Activated CD4-positive, alpha-beta memory T cell treated with anti-CD3 and anti-CD28 coated beads, Interleukin-2, amount 10 ng/mL, durations not matched to agents 7 days and 5 days (primary cell): Measurements from ENCODE around the gene SLC39A7. TPM values are rescaled to one million over a fixed set of nuclear protein-coding genes. Genes with fewer than 3 reads are reported as not detected.

Source experiments
- CTCF ChIA-PET: fragments of 350-600 bp; sonication (Branson Sonifier 250); formaldehyde crosslinking; loops from one replicate; lab custom pipeline; 2021; ENCODE audit warnings: antibody characterized with exemption, inconsistent platforms; lab: Charles Lee
- POLR2A ChIA-PET: fragments of 350-600 bp; sonication (Branson Sonifier 250); formaldehyde crosslinking; loops from one replicate; lab custom pipeline; 2021; ENCODE audit warnings: antibody characterized with exemption; lab: Charles Lee
- DNase-seq: peaks from one replicate; pipeline ENCODE4 v3.0.0-alpha.2; 2020
- H3K27ac Mint-ChIP-seq: one replicate; pipeline ENCODE4 v1.8.0; 2021; ENCODE audit warnings: mild to moderate bottlenecking, mixed read lengths
- H3K27me3 Mint-ChIP-seq: one replicate; pipeline ENCODE4 v1.8.0; 2021; ENCODE audit warnings: mixed read lengths
- H3K36me3 Mint-ChIP-seq: one replicate; pipeline ENCODE4 v1.8.0; 2021; ENCODE audit warnings: low read depth, mixed read lengths
- H3K4me1 Mint-ChIP-seq: one replicate; pipeline ENCODE4 v1.8.0; 2021; ENCODE audit warnings: mixed read lengths
- H3K4me3 Mint-ChIP-seq: one replicate; pipeline ENCODE4 v1.8.0; 2021; ENCODE audit warnings: mild to moderate bottlenecking, mixed read lengths
- H3K9me3 Mint-ChIP-seq: one replicate; pipeline ENCODE4 v1.8.0; 2021; ENCODE audit warnings: mixed read lengths
- total RNA-seq, 2 experiments: library from RNA; stranded (reverse); gene quantifications; one replicate each; pipeline ENCODE4 v1.2.3, GENCODE V29; 2021

Gene SLC39A7, protein sequence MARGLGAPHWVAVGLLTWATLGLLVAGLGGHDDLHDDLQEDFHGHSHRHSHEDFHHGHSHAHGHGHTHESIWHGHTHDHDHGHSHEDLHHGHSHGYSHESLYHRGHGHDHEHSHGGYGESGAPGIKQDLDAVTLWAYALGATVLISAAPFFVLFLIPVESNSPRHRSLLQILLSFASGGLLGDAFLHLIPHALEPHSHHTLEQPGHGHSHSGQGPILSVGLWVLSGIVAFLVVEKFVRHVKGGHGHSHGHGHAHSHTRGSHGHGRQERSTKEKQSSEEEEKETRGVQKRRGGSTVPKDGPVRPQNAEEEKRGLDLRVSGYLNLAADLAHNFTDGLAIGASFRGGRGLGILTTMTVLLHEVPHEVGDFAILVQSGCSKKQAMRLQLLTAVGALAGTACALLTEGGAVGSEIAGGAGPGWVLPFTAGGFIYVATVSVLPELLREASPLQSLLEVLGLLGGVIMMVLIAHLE
- 10 to 100 TPM; 52.8 to 53.8 TPM for total RNA-seq

DNA sequence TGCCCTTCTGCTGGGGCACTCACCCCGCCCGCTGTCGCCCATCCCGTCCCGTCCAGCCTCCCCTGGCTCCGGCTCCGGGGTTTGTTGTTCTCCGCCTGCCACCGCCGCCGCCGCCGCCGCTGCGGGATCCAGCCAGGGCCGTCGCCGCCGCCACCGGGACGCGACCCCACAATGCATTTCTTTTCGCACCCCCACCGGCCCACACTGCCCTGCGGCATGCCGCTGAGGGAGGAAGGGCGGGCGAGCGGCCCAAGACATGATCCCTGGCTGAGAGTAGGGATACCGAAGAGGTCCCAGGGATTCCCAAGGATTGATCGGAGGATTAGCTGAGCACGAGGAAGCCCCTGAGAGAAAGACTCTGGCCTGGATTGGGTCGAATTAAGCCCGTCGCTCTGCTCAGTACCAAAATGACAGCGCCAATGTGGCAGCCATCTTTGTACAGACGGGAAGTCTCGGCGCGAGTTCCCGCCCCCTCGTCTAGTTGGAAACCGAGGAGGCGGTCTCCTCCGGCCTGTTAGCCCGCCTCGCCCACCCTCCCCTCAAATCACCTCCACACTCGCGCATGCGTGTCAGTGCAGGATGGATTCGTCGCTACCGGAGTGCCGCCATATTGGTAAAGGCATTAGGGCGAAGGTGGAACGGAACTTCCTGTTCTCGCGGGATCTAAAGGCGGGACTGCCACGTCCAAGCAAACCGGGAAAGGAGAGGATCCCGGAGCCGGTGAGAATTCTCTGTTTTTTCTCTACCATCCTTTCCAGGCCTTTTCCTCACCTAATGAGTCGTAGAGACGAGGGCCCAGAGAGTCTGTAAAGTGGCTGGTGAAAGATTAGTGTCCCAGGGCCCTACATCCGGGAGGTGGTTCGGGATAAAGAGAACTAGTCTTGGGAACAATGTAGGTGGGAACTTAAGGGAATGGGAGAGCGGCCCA is at the start of gene SLC39A7, which contains the start of gene RXRB:
SLC39A7 (plus strand) TSS at position 649 of the 928 bp plus-strand sequence. CDS start 379 bp downstream, outside the sequence.
RXRB (minus strand) TSS at position 447 of the 928 bp plus-strand sequence; CDS start at position 258, 189 bp downstream.
- H3K27me3 Mint-ChIP-seq, result no peaks in the 10 kb centered on the region
- H3K4me3 Mint-ChIP-seq, result peak within 1 kb of the TSS; percentile 99
- H3K27ac Mint-ChIP-seq, result peak within 1 kb of the TSS; percentile 95
- ChIA-PET CTCF (interaction anchor here (0.7 to 1.0 kb wide), 3 partner anchors 117 to 186 kb away, joined by 3 read pairs; no protein-coding TSS in a partner anchor), POLR2A (interaction anchor here (0.7 to 1.5 kb wide), 9 partner anchors 8 to 363 kb away, joined by 3 to 10 read pairs (median 3); partner anchors contain the start of genes RING1, RPS18, TAP2 and VPS52)
- peak; percentile 100 for DNase-seq
- no peaks in the 10 kb centered on the region for H3K9me3 Mint-ChIP-seq
- H3K4me1 Mint-ChIP-seq, result peaks cover 71% of the 10 kb centered on the region
- peaks cover 59% of the 10 kb centered on the region for H3K36me3 Mint-ChIP-seq

GRCh38 chr6:33151050-33151449 is 49.6 kb upstream of the SLC39A7 start:
- ChIA-PET POLR2A (no interaction called here), CTCF (interaction anchor here (0.8 to 5.2 kb wide), 5 partner anchors 9 to 47 kb away, joined by 3 to 36 read pairs (median 5); no protein-coding TSS in a partner anchor)
- Mint-ChIP-seq H3K36me3 (peaks cover 7% of the 10 kb centered on the region), H3K9me3 (peaks cover 9% of the 10 kb centered on the region), H3K4me1 (no peaks in the 10 kb centered on the region), H3K27me3 (peaks cover 42% of the 10 kb centered on the region), H3K4me3 (no peak overlapping the region), H3K27ac (no peak overlapping the region)
- no peak for DNase-seq

- H3K27ac Mint-ChIP-seq, result no peak overlapping the region
- ChIA-PET CTCF (interaction anchor here (1.3 to 1.8 kb wide), 3 partner anchors 28 to 94 kb away, joined by 3 to 5 read pairs (median 3); no protein-coding TSS in a partner anchor), POLR2A (no interaction called here)
These were observed 46.3 kb upstream of the SLC39A7 start for GRCh38 chr6:33154349-33154748.

GRCh38 chr6:33156561-33156960 is 44.1 kb upstream of the SLC39A7 start:
- Mint-ChIP-seq H3K9me3 (peaks cover 9% of the 10 kb centered on the region), H3K4me3 (no peak overlapping the region), H3K4me1 (peaks cover 12% of the 10 kb centered on the region), H3K27me3 (peaks cover 25% of the 10 kb centered on the region), H3K27ac (no peak overlapping the region), H3K36me3 (peaks cover 7% of the 10 kb centered on the region)
- no peak for DNase-seq
- POLR2A ChIA-PET, result no interaction called here
- CTCF ChIA-PET, result interaction anchor here (2.4 kb wide), 1 partner anchor 92 kb away, joined by 6 read pairs; no protein-coding TSS in a partner anchor

More at GRCh38 chr6:33154349-33154748, 46.3 kb upstream of the SLC39A7 start:
- Mint-ChIP-seq H3K4me3 (no peak overlapping the region), H3K27me3 (peaks cover 32% of the 10 kb centered on the region), H3K36me3 (peaks cover 7% of the 10 kb centered on the region), H3K9me3 (peaks cover 9% of the 10 kb centered on the region), H3K4me1 (no peaks in the 10 kb centered on the region)
- no peak for DNase-seq

GRCh38 chr6:33156964-33157363 is 43.7 kb upstream of the SLC39A7 start:
- peaks cover 22% of the 10 kb centered on the region for H3K27me3 Mint-ChIP-seq
- H3K4me1 Mint-ChIP-seq, result peaks cover 15% of the 10 kb centered on the region
- H3K27ac Mint-ChIP-seq, result no peak overlapping the region
- ChIA-PET POLR2A (no interaction called here), CTCF (interaction anchor here (1.0 to 2.4 kb wide), 2 partner anchors 23 to 92 kb away, joined by 3 to 6 read pairs; no protein-coding TSS in a partner anchor)
- no peak overlapping the region for H3K4me3 Mint-ChIP-seq
- H3K36me3 Mint-ChIP-seq, result peaks cover 6% of the 10 kb centered on the region
- DNase-seq, result no peak
- H3K9me3 Mint-ChIP-seq, result peaks cover 7% of the 10 kb centered on the region

DNA sequence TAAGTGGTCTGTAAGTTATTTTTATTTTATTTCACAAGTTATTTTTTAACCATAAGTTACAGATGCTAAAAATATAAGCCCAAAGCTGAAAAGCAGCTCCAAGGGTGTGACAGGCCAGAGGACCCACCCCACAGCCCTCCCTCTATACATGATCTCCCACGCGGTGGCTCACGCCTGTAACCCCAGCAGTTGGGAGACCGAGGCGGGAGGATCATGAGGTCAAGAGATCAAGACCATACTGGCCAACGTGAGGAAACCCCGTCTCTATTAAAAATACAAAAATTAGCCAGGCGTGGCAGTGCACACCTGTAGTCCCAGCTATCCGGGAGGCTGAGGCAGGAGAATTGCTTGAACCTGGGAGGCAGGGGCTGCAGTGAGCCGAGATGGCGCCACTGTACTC is 40.6 kb upstream of the SLC39A7 start:
- ChIA-PET POLR2A (interaction anchor here (1.1 to 1.5 kb wide), 3 partner anchors 45 to 111 kb away, joined by 3 read pairs; partner anchors contain the start of genes HSD17B8, RPS18 and VPS52), CTCF (interaction anchor here (1.0 to 4.4 kb wide), 4 partner anchors 9 to 88 kb away, joined by 3 to 34 read pairs (median 6); no protein-coding TSS in a partner anchor)
- H3K27me3 Mint-ChIP-seq, result peaks cover 11% of the 10 kb centered on the region
- DNase-seq, result no peak
- H3K36me3 Mint-ChIP-seq, result no peaks in the 10 kb centered on the region
- H3K9me3 Mint-ChIP-seq, result no peaks in the 10 kb centered on the region
- H3K4me3 Mint-ChIP-seq, result no peak overlapping the region
- no peak overlapping the region for H3K27ac Mint-ChIP-seq
- H3K4me1 Mint-ChIP-seq, result peaks cover 17% of the 10 kb centered on the region

DNA sequence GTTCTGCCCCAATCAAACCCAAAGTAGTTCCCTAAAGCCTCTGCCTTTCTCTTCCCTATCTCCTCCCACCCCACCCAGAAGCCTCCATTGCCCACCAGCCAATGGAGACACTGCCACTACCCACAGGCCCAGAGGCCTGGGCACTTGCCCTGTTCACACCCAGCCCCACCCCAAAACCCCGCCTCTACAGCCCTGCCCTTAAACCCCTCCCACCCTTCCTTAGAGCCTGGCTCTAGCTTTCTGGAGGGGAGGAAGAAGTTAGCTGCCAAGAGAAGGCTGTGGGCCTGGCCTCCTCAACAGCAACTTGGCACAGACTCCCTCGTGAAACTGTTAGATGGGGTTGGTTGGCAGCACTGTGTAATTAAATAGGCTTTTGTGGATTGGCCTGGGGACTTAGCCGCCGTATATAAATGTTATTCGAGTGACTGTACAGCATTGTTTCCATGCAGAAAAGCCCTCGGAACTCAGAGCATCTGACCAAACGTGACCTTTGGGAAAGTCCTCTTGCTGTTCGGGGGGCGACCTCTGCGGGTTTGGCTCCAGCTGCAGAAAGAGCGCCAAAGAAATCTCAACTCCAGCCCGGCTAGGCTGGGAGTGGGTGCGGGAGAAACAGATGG is 39.8 kb upstream of the SLC39A7 start:
- CTCF ChIA-PET, result interaction anchor here (0.9 to 4.4 kb wide), 11 partner anchors 10 to 146 kb away, joined by 3 to 34 read pairs (median 3); no protein-coding TSS in a partner anchor
- no peak for DNase-seq
- Mint-ChIP-seq H3K4me1 (peaks cover 17% of the 10 kb centered on the region), H3K36me3 (no peaks in the 10 kb centered on the region), H3K4me3 (peak overlapping the region; percentile 79), H3K27me3 (peaks cover 11% of the 10 kb centered on the region), H3K27ac (no peak overlapping the region), H3K9me3 (no peaks in the 10 kb centered on the region)
- POLR2A ChIA-PET, result interaction anchor here (1.0 to 2.2 kb wide), 2 partner anchors 44 to 88 kb away, joined by 3 to 9 read pairs; no protein-coding TSS in a partner anchor

DNA sequence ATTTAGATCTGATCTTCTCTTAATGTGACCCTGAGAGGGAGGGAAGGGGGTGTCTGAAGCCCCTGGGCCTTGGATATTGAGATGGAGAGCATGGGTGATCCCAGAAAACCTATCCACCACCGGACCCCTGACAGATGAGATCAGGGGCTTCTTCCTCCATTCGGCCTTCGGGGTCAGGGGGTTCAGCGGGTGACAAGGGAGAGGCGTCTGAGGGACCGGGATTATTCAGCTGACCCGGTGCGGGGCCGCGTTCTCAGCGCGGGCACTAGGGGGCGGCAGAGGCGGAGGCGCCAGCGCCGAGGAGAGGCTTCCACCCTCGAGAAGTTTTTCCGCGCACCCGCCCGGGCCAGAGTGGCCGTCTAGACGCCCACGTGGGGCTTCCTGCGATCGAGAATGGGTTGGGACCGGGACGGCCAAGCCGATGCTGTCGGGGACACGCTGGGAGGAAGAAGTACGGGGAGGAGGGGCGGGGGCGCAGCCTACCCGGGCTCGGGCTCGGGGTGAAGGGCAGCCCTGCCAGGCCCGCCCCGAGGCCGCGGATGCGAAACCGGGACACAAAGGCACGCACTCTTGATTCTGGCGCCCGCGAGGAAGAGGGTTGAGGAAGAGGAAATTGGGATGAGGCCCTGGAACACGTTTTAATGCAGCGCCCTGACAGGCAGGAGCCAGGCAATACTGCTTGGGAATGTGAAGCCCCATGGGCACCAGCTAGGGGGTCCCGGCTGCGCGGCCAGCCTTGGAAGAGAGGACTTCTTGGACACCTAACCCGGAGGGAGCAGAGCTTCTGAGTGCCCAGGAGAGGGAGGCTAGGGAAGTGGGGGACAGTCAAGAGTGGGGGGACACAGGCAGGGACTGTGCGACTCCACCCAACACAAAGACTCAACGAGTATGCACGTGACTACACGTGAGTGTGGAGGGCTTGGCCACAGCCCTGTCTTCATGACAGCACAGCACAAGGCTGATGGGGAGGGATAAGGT is 39.0 kb upstream of the SLC39A7 start:
- Mint-ChIP-seq H3K4me1 (peaks cover 17% of the 10 kb centered on the region), H3K27ac (peak overlapping the region; percentile 69), H3K9me3 (no peaks in the 10 kb centered on the region), H3K4me3 (peak overlapping the region; percentile 79), H3K36me3 (no peaks in the 10 kb centered on the region), H3K27me3 (peaks cover 8% of the 10 kb centered on the region)
- CTCF ChIA-PET, result interaction anchor here (0.9 to 4.4 kb wide), 11 partner anchors 11 to 147 kb away, joined by 3 to 34 read pairs (median 3); no protein-coding TSS in a partner anchor
- peak; percentile 86 for DNase-seq
- POLR2A ChIA-PET, result interaction anchor here (1.0 to 2.2 kb wide), 2 partner anchors 44 to 87 kb away, joined by 3 to 9 read pairs; no protein-coding TSS in a partner anchor

DNA sequence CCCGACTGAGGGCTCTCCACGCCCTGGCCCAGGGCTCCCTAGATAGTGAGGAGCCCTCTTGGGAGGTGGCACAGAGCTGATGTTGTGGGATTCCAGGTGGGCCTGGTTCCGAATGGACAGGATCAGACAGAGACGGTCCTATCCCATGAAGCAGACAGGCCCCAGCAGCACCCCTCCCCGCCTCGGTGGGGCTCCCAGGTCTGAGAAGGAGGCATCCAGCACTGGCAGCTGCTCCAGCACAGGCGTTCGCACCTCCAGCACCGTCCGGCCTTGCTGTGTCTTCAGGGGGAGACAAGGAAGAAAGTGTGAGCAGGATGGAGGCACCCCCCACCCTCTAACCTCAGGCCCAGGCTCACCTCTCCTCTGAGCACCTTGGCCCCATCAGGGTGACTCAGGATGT is 37.1 kb upstream of the SLC39A7 start:
- H3K36me3 Mint-ChIP-seq, result no peaks in the 10 kb centered on the region
- no peak overlapping the region for H3K27ac Mint-ChIP-seq
- no peaks in the 10 kb centered on the region for H3K9me3 Mint-ChIP-seq
- H3K27me3 Mint-ChIP-seq, result peaks cover 7% of the 10 kb centered on the region
- DNase-seq, result no peak
- POLR2A ChIA-PET, result interaction anchor here (2.0 kb wide), 1 partner anchor 45 kb away, joined by 6 read pairs; the partner anchor contains the start of gene RING1
- CTCF ChIA-PET, result no interaction called here
- peaks cover 17% of the 10 kb centered on the region for H3K4me1 Mint-ChIP-seq
- no peak overlapping the region for H3K4me3 Mint-ChIP-seq

DNA sequence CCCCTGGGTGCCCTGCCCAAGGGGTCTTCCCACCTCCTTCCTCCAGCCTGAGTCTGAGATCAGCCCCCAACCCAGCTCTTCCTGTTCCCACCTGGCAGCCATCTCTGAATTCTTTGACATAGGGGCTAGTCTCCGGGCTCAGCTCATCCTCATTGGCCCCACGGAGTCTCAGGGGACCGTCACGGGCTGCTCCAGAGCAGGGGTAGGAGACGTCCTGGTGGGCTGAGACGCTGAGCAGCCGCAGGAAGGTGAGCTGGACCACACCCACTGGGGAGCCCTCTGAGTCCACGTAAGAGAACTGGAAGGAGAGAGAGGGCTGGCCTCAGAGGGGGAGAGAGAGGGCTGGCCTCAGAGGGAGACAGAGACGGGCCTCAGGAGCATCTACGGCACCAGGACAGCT is 36.5 kb upstream of the SLC39A7 start:
- ChIA-PET POLR2A (interaction anchor here (1.0 to 2.0 kb wide), 3 partner anchors 45 to 192 kb away, joined by 3 to 6 read pairs (median 3); partner anchors contain the start of gene RING1), CTCF (interaction anchor here (0.9 kb wide), 1 partner anchor 84 kb away, joined by 6 read pairs; no protein-coding TSS in a partner anchor)
- no peak overlapping the region for H3K4me3 Mint-ChIP-seq
- H3K27ac Mint-ChIP-seq, result no peak overlapping the region
- H3K4me1 Mint-ChIP-seq, result peaks cover 17% of the 10 kb centered on the region
- no peak for DNase-seq
- H3K9me3 Mint-ChIP-seq, result no peaks in the 10 kb centered on the region
- H3K27me3 Mint-ChIP-seq, result peaks cover 7% of the 10 kb centered on the region
- no peaks in the 10 kb centered on the region for H3K36me3 Mint-ChIP-seq
